Liver (tissue), 9 donors: Measurements from ENCODE around the gene PDE4C. TPM values are rescaled to one million over a fixed set of nuclear protein-coding genes. Genes with fewer than 3 reads are reported as not detected.

ENCODE experiments used
- DNase-seq: peaks from one replicate; pipeline ENCODE4 v3.0.0-alpha.2; 2017; ENCODE audit warnings: low spot score
- H3K27ac ChIP-seq, 2 donors: one replicate each; pipeline ENCODE4 v1.7.0; 2013; ENCODE audit warnings: inconsistent platforms in 2 of 2, low read length in 2 of 2, control low read depth in 1 of 2, low read depth in 1 of 2, mild to moderate bottlenecking in 1 of 2
- H3K27me3 ChIP-seq, 4 donors: one replicate each; pipeline versions ENCODE4 v1.6.1 to v1.7.0; 2013; ENCODE audit warnings: low read length in 3 of 4, inconsistent platforms in 1 of 4, mild to moderate bottlenecking in 1 of 4, moderate library complexity in 1 of 4; ENCODE audit not compliant: control insufficient read depth in 4 of 4, insufficient read depth in 4 of 4
- H3K36me3 ChIP-seq, 4 donors: one replicate each; pipeline versions ENCODE4 v1.6.1 to v1.7.0; 2013; ENCODE audit warnings: low read length in 3 of 4, mild to moderate bottlenecking in 3 of 4, low read depth in 1 of 4, moderate library complexity in 1 of 4; ENCODE audit not compliant: control insufficient read depth in 4 of 4, insufficient read depth in 3 of 4
- H3K4me1 ChIP-seq, 4 donors: one replicate each; pipeline versions ENCODE4 v1.6.1 to v1.7.0; 2013; ENCODE audit warnings: low read length in 3 of 4, mild to moderate bottlenecking in 3 of 4, moderate library complexity in 1 of 4; ENCODE audit not compliant: control insufficient read depth in 4 of 4, insufficient read depth in 4 of 4
- H3K4me3 ChIP-seq, 3 donors: one replicate each; pipeline versions ENCODE4 v1.6.1 to v1.7.0; 2013; ENCODE audit warnings: low read length in 3 of 3, control low read depth in 1 of 3, low read depth in 1 of 3, mild to moderate bottlenecking in 1 of 3
- H3K9ac ChIP-seq, 2 donors: one replicate each; pipeline ENCODE4 v1.7.0; 2013; ENCODE audit warnings: low read length in 2 of 2, mild to moderate bottlenecking in 2 of 2, moderate library complexity in 2 of 2, control low read depth in 1 of 2, low read depth in 1 of 2
- H3K9me3 ChIP-seq, 4 donors: one replicate each; pipeline versions ENCODE4 v1.6.1 to v1.7.0; 2013; ENCODE audit warnings: low read length in 3 of 4; ENCODE audit not compliant: control insufficient read depth in 4 of 4
- ATF3 ChIP-seq: IDR thresholded peaks from 2 replicates; pipeline ENCODE4 v1.6.1; 2016; ENCODE audit warnings: antibody characterized with exemption
- CTCF ChIP-seq: fragments of 150-350 bp; IDR thresholded peaks from 2 replicates; pipeline ENCODE4 v1.5.1; 2017; ENCODE audit warnings: improper control_type of control experiment, low read depth, low read length; ENCODE audit not compliant: missing input control
- EGR1 ChIP-seq, 2 donors: IDR thresholded peaks; 2 replicates each; pipeline ENCODE4 v1.6.1; 2016 to 2018; ENCODE audit warnings: antibody characterized with exemption in 2 of 2, low read depth in 2 of 2
- FOXA2 ChIP-seq: IDR thresholded peaks from 2 replicates; pipeline ENCODE4 v1.6.1; 2016; ENCODE audit warnings: antibody characterized with exemption
- GABPA ChIP-seq, 2 donors: IDR thresholded peaks in 1 of 2; conservative IDR thresholded peaks in 1 of 2; 2 replicates each; pipeline ENCODE4 v1.6.1; 2016; ENCODE audit warnings: antibody characterized with exemption in 2 of 2, mild to moderate bottlenecking in 1 of 2, moderate library complexity in 1 of 2
- HNF4A ChIP-seq, 2 donors: conservative IDR thresholded peaks; 2 replicates each; pipeline ENCODE4 v1.6.1; 2016; ENCODE audit warnings: antibody characterized with exemption in 2 of 2, mild to moderate bottlenecking in 2 of 2
- HNF4G ChIP-seq: IDR thresholded peaks from 2 replicates; pipeline ENCODE4 v1.6.1; 2016; ENCODE audit warnings: antibody characterized with exemption
- JUND ChIP-seq, 2 donors: IDR thresholded peaks; 2 replicates each; pipeline ENCODE4 v1.6.1; 2016; ENCODE audit warnings: antibody characterized with exemption in 2 of 2
- NR2F2 ChIP-seq: IDR thresholded peaks from 2 replicates; pipeline ENCODE4 v1.6.1; 2016; ENCODE audit warnings: antibody characterized with exemption
- RAD21 ChIP-seq, 2 donors: IDR thresholded peaks; 2 replicates each; pipeline ENCODE4 v1.6.1; 2016; ENCODE audit warnings: antibody characterized with exemption in 2 of 2, mild to moderate bottlenecking in 2 of 2
- SP1 ChIP-seq: IDR thresholded peaks from 2 replicates; pipeline ENCODE4 v1.6.1; 2018; ENCODE audit warnings: antibody characterized with exemption, mild to moderate bottlenecking
- TAF1 ChIP-seq: conservative IDR thresholded peaks from 2 replicates; pipeline ENCODE4 v1.6.1; 2016; ENCODE audit warnings: antibody characterized with exemption, mild to moderate bottlenecking
- YY1 ChIP-seq: IDR thresholded peaks from 2 replicates; pipeline ENCODE4 v1.6.1; 2016; ENCODE audit warnings: antibody characterized with exemption, mild to moderate bottlenecking
- ZBTB33 ChIP-seq: IDR thresholded peaks from 2 replicates; pipeline ENCODE4 v1.6.1; 2016; ENCODE audit warnings: antibody characterized with exemption
- WGBS: extraction: QIAGEN DNeasy Blood & Tissue Kit; methylation state at CpG from one replicate; pipeline ENCODE4 v1.1.7; 2013; 5-methylcytosine and 5-hydroxymethylcytosine counted together
- polyA plus RNA-seq, 2 donors: library from polyadenylated mRNA; stranded (reverse) in 1 of 2; unstranded in 1 of 2; fragments of 200-250 nt in 1 of 2; fragments of >200 nt in 1 of 2; fragmentation: Nextera tagmentation in 1 of 2; extraction: Ambion mirVana in 1 of 2; gene quantifications; one replicate each; pipeline versions ENCODE4 v1.2.1 to v1.2.3, GENCODE V29; 2013 to 2015
- total RNA-seq, 2 donors: library from RNA; depleted of rRNA; stranded (reverse); fragments of >200 nt; gene quantifications; one replicate each; pipeline ENCODE4 v1.2.3, GENCODE V29; 2014
- TF ChIP-seq, protein P1 (sequence below): IDR thresholded peaks from 2 replicates; pipeline ENCODE4 v1.6.1; 2016; ENCODE audit warnings: antibody characterized with exemption
- TF ChIP-seq, protein P2 (sequence below): IDR thresholded peaks from 2 replicates; pipeline ENCODE4 v1.6.1; 2016; ENCODE audit warnings: antibody characterized with exemption, mild to moderate bottlenecking
- donor health status: healthy.
- donor health status: healthy.
- donor health status: healthy.
- donor health status: healthy.
- donor health status: healthy.

PDE4C gene
- under 1 TPM; 0.51 to 0.75 TPM for total RNA-seq
- under 1 TPM in 1 of 2 donors, not detected in 1; 0.23 TPM for polyA plus RNA-seq

GRCh38 chr19:18225702-18226468, at the start of gene PDE4C:
Gene PDE4C (minus strand): TSS chr19:18226438. CDS start chr19:18226415, 23 bp downstream.
- peaks cover 4 to 14% (median 7%) of the 10 kb centered on the region in 4 donors for H3K4me1 ChIP-seq
- no peak within 1 kb of the TSS for H3K9ac ChIP-seq
- no peak for DNase-seq
- peaks cover 0 to 2% (median 0%) of the 10 kb centered on the region in 4 donors for H3K27me3 ChIP-seq
- 7% methylated on average over 51 of the region's 51 CpGs for WGBS
- H3K4me3 ChIP-seq, result no peak within 1 kb of the TSS
- no peaks in the 10 kb centered on the region for H3K9me3 ChIP-seq
- H3K27ac ChIP-seq, result no peak within 1 kb of the TSS
- TF ChIP-seq GABPA (IDR thresholded peaks at IDR 0.05 in 1 of 2, conservative IDR thresholded peaks at IDR 0.05 in 1 of 2) (no peak), CTCF (no peak), ZBTB33 (no peak), TAF1 (no peak), ATF3 (no peak), EGR1 (IDR thresholded peaks at IDR 0.05; ENCODE audit: low read depth in 2 of 2) (no peak), SP1 (no peak)
- TF ChIP-seq, protein P1, sequence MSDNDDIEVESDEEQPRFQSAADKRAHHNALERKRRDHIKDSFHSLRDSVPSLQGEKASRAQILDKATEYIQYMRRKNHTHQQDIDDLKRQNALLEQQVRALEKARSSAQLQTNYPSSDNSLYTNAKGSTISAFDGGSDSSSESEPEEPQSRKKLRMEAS, result no peak
- no peaks in the 10 kb centered on the region for H3K36me3 ChIP-seq

DNA sequence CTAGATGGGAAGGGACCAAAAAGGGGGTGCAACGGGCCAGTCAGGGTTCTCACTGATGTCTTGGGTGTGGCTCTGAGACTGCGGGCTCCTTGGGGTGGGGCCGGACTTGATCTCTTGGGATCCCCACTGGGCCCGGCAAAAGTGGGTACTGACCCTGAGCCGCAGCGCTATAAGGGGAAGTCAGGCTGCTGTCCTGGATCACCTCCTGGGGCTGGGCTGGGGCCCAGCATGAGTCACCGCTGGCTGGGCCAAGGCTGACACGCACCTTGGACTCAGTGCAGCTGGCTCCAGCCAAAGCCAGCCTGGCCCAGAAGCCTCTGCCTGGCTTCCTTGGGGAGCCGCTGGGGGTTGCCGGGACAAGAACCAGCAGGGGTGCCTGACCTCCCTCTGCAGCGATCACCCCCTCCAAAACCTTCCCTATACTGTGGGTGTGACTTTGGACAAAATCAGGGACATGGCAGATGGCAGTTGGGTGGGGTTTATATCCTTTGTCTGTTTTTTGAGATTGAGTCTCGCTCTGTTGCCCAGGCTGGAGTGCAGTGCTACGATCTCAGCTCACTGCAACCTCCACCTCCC, 48.6 kb upstream of the PDE4C start:
- WGBS, result 23% methylated on average over 13 of the region's 13 CpGs
- no peak for DNase-seq
- Histone ChIP-seq H3K9me3 (no peaks in the 10 kb centered on the region), H3K4me3 (no peak overlapping the region), H3K27me3 (no peaks in the 10 kb centered on the region), H3K9ac (no peak overlapping the region), H3K27ac (peak overlapping the region; percentile 80 to 85), H3K36me3 (peaks cover 0 to 4% (median 1%) of the 10 kb centered on the region in 4 donors), H3K4me1 (peaks cover 9 to 40% (median 35%) of the 10 kb centered on the region in 4 donors)
- TF ChIP-seq, protein P1, result peak; percentile 67
- TF ChIP-seq NR2F2 (peak; percentile 78), EGR1 (IDR thresholded peaks at IDR 0.05; ENCODE audit: low read depth in 2 of 2) (no peak), RAD21 (IDR thresholded peaks at IDR 0.05) (peak; percentile 31 to 45), CTCF (peak; percentile 10), HNF4G (peak; percentile 78), HNF4A (conservative IDR thresholded peaks at IDR 0.05) (peak; percentile 79 to 89), SP1 (peak; percentile 78), FOXA2 (no peak), JUND (IDR thresholded peaks at IDR 0.05) (peak; percentile 99 to 100), ATF3 (peak; percentile 98), ZBTB33 (no peak), YY1 (peak; percentile 62)
- TF ChIP-seq, protein P2, sequence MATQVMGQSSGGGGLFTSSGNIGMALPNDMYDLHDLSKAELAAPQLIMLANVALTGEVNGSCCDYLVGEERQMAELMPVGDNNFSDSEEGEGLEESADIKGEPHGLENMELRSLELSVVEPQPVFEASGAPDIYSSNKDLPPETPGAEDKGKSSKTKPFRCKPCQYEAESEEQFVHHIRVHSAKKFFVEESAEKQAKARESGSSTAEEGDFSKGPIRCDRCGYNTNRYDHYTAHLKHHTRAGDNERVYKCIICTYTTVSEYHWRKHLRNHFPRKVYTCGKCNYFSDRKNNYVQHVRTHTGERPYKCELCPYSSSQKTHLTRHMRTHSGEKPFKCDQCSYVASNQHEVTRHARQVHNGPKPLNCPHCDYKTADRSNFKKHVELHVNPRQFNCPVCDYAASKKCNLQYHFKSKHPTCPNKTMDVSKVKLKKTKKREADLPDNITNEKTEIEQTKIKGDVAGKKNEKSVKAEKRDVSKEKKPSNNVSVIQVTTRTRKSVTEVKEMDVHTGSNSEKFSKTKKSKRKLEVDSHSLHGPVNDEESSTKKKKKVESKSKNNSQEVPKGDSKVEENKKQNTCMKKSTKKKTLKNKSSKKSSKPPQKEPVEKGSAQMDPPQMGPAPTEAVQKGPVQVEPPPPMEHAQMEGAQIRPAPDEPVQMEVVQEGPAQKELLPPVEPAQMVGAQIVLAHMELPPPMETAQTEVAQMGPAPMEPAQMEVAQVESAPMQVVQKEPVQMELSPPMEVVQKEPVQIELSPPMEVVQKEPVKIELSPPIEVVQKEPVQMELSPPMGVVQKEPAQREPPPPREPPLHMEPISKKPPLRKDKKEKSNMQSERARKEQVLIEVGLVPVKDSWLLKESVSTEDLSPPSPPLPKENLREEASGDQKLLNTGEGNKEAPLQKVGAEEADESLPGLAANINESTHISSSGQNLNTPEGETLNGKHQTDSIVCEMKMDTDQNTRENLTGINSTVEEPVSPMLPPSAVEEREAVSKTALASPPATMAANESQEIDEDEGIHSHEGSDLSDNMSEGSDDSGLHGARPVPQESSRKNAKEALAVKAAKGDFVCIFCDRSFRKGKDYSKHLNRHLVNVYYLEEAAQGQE, result peak; percentile 38
